IPS-11a (cell line): ENCODE data around the gene HEXD.
"Not testable (repeated sequence)": the region's sequence is repeated elsewhere in the genome, so short reads cannot be mapped to it uniquely, and the experiment has no call there.

Source experiments
- H3K4me3 ChIP-seq: one replicate; pipeline ENCODE4 v1.5.1; 2013; ENCODE audit warnings: low read depth, low read length, control low read depth

The HEXD gene

GRCh38 chr17:82418001-82418986 is at the start of gene HEXD, which contains the start of gene OGFOD3:
Gene HEXD, plus strand, starts transcription at chr17:82418347. Its CDS starts 1,453 bp downstream, at chr17:82419800.
Gene OGFOD3, minus strand, starts transcription at chr17:82418586. Its CDS starts 101 bp downstream, at chr17:82418485.
- peak within 1 kb of the TSS; percentile 73 for H3K4me3 ChIP-seq

DNA sequence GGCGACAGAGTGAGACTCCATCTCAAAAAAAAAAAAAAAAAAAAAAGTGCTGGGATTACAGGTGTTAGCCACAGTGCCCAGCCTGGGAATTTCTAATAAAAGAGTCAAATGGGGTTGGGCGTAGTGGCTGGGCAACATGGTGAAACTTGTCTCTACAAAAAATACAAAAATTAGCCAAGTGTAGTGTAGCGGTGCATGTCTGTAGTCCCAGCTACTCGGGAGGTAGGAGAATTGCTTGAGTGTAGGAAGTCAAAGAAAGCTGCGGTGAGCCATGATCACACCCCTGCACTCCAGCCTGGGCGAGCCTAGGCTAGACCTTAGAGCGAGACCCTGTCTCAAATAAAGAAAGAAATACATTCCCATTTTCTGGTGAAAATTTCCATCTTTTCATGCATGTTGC is 48.9 kb upstream of the HEXD start:
- no peak overlapping the region for H3K4me3 ChIP-seq

GRCh38 chr17:82370471-82371332 is 47.4 kb upstream of the HEXD start:
- no peak overlapping the region for H3K4me3 ChIP-seq

- peak within 1 kb of the TSS; percentile 20 for H3K4me3 ChIP-seq
Observed at GRCh38 chr17:82371333-82372248, 46.6 kb upstream of the HEXD start, which contains the start of gene UTS2R. Gene UTS2R, plus strand, starts transcription at chr17:82371765. Its CDS starts 2,560 bp downstream, at chr17:82374325.

DNA sequence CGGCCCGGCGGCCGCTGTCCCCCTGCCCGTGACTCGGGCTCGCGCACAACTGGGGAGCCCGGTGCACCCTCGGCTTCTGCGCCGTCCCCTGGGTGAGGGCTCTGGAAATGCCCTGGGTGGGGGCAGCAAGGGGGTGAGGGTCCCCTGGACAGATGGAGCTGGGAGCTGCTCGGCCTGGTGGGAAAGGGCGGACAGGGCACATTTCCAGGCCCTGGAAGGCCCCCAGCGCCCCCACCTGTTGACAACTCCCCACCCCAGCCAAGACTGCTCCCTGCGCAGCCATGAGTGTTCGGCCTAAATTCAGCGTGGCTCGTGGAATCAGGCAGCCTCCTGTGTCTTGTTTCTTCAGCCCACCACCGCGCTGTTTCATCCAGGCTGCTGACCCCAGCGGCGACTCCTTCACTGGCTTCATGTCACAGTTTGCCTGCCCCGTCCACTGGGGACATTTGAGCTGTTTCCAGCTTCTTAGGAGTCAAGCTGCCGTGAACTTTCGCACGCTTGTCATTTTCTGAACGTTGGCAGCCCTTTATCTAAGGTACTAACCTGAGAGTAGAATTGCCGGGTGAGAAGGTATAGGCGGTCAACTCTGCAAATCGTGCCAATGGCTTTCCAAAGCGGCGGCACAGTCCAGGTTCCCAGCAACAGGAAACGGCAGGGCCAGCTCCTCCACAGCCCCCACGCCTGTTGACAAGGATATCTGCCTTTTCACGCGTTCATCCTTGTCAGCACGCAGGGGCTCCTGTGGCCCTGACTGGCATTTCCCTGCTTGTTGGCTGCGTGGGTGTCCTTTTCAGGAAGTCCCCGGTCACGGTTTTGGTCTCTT is 45.7 kb upstream of the HEXD start:
- no peak overlapping the region for H3K4me3 ChIP-seq

- H3K4me3 ChIP-seq = not testable (repeated sequence)
Observed at GRCh38 chr17:82373072-82373452, 45.1 kb upstream of the HEXD start.

GRCh38 chr17:82373731-82374625 is 44.2 kb upstream of the HEXD start:
- no peak overlapping the region for H3K4me3 ChIP-seq

DNA sequence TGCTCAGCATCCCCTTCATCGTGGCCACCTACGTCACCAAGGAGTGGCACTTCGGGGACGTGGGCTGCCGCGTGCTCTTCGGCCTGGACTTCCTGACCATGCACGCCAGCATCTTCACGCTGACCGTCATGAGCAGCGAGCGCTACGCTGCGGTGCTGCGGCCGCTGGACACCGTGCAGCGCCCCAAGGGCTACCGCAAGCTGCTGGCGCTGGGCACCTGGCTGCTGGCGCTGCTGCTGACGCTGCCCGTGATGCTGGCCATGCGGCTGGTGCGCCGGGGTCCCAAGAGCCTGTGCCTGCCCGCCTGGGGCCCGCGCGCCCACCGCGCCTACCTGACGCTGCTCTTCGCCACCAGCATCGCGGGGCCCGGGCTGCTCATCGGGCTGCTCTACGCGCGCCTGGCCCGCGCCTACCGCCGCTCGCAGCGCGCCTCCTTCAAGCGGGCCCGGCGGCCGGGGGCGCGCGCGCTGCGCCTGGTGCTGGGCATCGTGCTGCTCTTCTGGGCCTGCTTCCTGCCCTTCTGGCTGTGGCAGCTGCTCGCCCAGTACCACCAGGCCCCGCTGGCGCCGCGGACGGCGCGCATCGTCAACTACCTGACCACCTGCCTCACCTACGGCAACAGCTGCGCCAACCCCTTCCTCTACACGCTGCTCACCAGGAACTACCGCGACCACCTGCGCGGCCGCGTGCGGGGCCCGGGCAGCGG is 43.4 kb upstream of the HEXD start:
- H3K4me3 ChIP-seq = no peak overlapping the region

DNA sequence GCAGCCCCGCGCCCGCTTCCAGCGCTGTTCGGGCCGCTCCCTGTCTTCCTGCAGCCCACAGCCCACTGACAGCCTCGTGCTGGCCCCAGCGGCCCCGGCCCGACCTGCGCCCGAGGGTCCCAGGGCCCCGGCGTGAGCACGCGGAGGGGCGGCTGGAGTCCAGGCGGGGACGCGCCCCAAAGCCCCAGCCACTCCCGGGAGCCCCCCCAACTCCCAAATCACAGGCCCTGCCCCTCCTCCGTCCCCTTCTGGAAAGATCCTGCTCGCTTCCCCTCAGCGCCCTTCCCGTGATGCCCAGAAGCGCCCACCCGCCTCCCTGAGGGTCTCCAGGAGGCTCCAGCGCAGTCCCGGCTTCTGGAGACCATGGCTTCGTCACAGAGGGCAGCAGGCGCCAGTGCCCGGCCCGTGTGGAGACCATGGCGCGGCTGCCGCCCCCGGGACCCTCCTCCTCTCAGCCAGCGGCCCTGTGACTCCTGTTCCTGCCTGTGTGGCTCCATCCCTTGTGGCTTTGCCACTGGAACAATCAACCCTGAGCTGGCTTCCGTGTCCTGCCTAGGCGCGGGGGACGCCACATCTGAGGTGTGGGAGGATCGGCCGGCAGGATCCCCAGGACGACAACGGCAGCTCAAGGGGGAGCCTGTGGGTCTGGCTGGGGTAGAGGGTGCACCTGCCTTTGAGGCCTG is 42.6 kb upstream of the HEXD start:
- no peak overlapping the region for H3K4me3 ChIP-seq

GRCh38 chr17:82376042-82376730 is 42.0 kb upstream of the HEXD start:
- no peak overlapping the region for H3K4me3 ChIP-seq

GRCh38 chr17:82377294-82377693 is 40.9 kb upstream of the HEXD start:
- H3K4me3 ChIP-seq = not testable (repeated sequence)

DNA sequence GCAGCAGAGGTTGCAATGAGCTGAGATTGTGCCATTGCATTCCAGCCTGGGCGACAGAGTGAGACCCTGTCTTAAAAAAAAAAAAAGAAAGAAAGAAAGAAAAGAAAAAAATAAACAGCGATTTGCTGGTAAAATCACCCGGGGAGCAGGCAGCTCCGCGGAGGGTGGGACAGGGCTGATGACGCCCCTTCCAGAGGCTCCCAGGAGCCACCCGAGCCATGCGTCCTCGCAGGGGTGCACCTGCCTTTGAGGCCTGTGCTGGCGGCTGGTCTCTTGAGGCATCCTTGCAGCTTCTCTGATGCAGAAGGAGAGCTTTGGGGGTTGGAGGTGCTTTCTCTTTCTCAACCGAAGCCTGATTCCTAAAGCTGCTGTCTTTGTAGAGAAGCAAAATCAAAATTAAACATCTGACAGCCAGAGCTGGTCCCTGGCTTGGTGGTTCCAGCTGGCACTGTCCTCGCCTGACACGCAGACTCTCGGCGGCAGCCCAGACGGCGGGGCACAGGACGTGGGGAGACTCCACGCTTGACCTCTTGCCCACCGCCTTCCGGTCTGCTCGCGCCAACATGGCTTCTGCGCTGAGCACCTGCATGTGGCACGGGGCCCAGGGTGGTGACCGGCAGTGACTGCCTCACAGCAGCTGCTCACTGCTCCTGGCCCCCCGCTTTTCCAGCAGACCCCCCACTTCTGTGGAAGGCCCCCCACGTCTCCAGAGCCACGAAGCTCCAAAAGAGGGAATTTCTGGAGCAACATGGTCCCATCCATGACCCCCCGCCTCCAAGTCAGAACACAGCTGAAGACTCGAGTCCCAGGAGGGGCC is 40.0 kb upstream of the HEXD start:
- no peak overlapping the region for H3K4me3 ChIP-seq

- no peak overlapping the region for H3K4me3 ChIP-seq
Observed at GRCh38 chr17:82378741-82379021, 39.5 kb upstream of the HEXD start.

GRCh38 chr17:82380860-82381702 is 37.1 kb upstream of the HEXD start:
- H3K4me3 ChIP-seq = no peak overlapping the region

DNA sequence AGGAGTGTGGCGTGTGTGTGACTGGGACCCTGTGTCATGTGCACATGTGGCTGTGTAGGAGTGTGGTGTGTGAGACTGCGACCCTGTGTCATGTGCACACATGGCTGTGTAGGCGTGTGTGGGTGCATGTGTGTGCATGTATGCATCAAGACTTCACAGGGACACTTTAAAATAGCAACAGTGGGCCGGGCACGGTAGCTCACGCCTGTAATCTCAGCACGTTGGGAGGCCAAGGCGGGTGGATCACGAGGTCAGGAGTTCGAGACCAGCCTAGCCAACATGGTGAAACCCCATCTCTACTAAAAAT is 36.5 kb upstream of the HEXD start:
- not testable (repeated sequence) for H3K4me3 ChIP-seq
